GM21825 (cell line): ENCODE measurements around the gene CPT1C.

Experiments
- ATAC-seq: cut with Tn5 transposase; IDR thresholded peaks from one replicate; pipeline ENCODE4 v1.9.1; 2021; ENCODE audit warnings: mild to moderate bottlenecking, moderate library complexity; ENCODE audit not compliant: unreplicated experiment

The CPT1C gene

DNA sequence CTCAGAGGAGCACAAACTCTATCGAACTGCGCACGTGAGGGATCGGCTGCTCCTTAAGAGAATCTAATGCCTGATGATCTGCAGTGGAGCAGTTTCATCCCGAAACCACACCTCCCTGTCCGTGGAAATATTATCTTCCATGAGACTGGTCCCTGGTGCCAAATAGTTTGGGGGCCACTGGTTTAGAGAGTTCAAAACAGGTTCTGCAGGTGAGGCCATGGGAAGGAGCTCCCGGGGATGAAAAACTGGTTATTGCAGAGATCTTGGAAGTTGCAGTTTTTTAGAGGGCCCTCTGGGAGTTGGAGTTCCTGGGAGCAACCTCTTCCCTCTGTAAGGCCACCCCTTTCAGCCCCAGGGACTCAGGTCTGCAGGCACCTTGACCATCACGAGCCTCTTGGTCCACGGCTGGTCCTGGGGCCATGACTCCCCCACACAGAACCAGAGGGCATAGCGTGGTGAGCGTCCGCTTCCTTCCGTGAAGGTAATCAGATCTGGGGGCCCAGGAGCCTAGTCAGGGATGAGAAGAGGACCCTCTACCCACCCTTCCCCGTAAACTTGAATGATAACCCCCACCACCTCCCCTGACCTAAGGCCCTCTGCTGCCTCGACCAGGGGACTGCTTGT is 30.5 kb upstream of the CPT1C start:
- ATAC-seq, result no peak

DNA sequence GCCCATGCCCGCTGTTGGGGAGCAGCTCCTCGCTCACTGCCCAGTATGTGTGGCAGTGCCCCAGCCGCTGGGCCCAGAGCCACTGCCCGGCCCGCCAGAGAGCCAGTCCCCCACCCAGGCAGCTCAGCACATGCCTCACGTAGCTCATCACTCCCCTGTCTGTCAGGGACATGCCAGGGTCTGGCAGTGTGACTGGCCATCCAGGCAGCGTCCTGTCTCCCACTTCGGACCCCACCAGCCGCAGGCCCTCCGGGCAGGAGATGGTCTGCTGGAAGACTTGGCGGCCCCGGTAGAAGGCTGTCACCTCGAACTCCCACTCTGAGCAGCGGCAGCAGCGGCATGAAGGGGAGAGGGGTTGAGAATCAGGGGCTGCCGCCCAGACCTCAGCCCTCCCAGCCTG is 28.9 kb upstream of the CPT1C start:
- no peak for ATAC-seq

DNA sequence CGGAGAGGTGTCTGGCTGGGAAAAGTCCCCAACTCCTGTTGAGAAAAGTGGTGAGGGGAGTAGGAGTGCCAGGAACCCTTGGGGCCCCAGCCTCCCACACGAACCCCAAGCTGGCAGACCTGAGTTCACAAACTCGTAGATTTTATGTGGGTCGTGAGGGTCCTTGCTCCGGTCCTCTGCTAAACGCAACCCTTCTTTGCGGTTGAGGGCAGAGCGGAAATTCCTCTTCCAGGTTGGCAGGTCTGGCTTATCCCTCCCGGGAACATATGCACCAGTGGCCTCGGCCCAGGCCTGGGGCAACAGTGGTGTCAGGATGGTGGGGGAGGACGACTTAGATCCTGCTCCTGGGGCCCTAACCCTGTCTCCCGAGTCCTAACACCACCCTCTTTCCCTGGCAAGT is 27.7 kb upstream of the CPT1C start:
- ATAC-seq, result no peak

DNA sequence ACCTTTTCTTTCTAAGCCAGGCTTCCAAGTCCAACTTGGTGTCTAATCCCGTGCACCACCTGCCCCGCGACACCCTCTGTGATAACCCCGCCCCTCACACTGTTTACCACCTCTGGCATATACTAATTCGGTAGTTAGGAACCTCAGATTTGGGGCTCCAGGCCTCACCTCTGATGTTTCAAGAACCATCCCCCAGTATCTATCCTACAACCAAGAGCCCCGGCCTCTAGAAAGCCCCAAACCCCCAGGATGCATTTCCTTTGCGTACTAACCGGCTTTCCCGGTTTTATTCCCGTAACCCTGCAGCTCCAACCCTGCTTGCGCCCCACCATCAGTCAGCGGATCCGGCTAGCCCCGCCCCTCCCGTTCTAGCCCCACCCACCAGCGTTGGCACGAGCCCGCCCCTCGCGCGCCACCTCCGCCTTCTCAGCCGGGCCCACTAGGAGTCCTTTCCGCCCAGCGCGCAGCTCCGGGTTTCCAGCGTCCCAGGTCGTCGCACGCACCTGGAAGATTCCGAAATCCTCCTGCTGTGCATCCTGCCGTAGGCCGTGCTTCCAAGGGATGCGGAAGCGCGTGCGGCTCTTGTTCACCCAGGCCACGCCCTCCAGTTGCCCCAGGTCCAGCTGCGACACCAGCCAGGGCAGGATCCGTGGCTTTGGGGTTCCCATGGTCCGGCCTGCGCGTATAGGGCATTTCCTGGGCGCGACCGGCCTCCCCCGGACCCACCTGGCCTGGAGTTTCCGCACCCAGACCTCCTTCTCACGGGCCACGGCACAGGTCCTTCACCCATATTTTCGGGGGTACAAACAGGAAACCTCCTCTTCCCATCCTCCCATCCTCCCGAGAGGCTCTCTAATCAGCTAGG is 26.5 kb upstream of the CPT1C start:
- ATAC-seq, result peak; percentile 32

DNA sequence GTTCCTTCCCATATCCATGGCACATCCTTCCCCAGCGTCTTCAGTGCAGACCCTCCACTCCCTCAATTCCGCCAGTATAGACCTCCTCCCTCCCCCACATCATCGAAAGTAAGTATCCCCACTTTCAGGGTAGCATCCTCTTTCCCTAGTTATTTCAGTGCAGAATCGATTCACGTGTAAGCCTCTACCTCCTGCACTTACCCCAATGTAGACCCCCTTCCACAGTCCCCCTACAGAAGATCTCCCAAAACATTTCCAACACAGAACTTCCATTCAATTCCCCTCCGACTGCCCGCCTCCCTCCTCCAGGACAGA is 25.9 kb upstream of the CPT1C start:
- ATAC-seq, result no peak

DNA sequence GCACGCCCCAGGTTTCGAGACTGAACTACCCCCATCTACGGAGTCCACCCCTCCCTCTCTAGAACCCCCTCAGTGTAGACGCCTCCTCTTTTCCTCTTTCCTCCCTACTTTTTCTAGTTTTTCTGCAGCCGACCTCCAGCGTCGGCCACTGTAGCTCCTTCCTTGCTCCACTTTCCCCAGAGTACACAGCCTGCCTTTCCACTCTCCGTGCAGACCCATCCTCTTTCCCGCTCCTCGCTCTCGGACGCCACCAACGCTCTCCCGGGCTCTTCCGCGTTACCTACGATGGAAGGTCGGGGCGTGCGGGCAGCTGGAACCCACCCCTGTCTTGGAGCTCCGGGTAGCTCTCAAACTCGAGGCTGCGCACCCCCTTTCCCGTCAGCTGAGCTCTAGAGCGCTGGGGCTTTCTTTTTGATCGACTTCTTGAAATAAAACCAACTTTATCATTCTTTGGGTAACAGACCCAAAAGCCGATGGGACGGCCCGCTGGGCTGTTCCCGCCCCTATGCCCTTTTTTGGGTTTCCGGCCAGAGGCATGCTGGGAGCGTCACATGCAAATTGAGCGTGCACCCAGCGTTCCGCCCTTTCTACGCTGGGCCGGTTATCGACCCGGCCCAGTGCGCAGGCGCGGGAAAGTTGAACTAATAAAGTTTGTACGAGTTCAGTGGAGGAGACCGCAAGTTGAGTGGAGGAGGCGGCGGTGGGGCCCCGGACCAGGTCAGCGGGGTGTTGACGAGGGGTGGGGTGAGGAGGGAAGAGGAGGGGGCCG is 25.4 kb upstream of the CPT1C start, which contains the start of the genes BCL2L12 and IRF3:
TSS of gene BCL2L12 (plus strand) at position 583 of the 769 bp plus-strand sequence. CDS start 760 bp downstream, outside the sequence.
TSS of gene IRF3 (minus strand) at position 507 of the 769 bp plus-strand sequence. CDS start 1,019 bp downstream, outside the sequence.
- peak; percentile 74 for ATAC-seq

DNA sequence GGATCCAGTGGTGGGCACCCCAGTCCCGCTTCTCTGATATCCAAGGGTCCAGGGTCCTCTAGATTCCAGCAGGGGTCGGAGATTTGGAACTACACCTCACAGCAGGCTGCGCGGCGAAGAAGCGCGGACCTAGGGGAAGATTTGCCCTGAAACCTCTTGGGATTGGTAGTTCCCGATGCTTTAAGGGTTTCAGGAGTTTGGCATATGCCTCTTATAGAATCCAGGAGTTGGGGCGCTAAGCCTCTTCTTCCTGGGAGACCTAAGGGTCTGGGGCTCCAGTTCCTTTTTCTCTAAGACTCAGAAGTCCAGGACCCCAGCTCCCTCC is 24.8 kb upstream of the CPT1C start:
- ATAC-seq, result no peak

DNA sequence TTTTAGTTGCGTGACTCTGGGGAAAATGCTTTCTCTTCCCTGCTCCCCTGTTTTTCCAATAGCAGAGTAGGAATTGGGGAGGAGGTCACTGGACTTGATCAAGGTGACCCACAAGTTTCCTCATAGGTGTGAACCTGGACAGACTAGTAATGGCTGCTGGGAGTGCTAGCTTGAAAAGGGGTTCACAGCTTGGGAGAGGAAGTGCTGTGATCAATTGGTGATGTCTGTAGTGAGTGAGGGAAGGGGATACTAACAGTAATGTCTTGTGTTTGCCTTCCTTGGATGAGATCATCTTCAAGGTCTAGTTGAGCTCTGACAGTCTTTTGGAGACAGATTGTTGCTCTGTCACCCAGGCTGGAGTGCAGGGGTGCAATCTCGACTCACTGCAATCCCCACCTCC is 23.4 kb upstream of the CPT1C start:
- no peak for ATAC-seq

DNA sequence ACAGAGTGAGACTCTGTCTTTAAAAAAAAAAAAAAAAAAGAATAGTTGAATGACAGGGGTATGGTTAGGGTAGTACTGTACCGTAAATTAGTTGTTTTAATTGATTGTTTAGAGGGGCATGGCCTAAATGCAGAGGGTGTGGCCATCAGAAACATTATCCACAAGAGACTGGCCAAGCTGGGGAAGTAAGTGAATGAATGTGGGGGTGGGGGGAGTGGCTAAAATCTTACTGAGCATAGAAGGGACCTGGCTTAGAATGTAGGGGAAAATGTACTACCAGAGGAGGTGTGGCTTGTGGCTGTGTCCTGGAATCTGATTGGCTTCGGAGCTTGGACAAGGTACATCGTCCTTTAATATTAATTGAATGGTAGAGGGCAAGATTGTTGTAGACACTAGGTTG is 21.4 kb upstream of the CPT1C start:
- ATAC-seq, result no peak

DNA sequence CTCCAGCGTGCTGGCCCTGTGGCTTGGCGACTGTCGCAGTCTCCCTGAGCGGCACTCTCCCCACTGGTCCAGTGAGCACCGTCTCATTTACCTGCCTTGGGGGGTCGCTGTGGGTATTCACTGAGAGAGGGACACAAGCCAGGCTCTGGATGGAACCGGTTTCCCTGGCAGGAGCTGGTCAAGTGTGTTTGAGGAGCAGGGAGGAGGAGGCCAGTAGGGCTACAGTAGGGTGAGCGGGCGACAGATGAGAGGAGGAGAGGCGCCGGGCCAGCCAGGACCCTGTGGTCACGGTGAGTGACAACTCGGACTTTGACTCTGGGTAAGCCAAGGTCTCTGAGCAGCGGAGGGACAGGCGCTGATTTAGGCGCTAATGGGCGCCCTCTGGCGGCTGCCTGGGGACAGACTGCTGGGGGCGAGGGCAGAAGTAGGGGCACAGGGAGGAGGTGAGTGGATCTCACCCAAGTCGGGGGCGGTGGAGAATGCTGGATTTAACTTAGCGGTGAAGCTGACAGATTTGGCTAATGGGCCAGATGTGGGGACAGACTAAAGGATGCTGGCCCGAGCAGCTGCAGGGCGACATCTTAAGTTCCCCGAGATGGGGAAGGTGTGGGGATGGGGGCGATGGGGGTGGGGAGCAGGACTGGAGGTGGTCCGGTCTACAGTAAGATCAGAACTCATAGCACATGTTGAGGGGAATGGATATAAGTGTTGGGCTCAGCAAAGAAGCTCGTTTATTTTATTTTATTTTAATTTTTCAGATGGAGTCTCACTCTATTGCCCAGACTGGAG is 18.6 kb upstream of the CPT1C start:
- ATAC-seq, result no peak

DNA sequence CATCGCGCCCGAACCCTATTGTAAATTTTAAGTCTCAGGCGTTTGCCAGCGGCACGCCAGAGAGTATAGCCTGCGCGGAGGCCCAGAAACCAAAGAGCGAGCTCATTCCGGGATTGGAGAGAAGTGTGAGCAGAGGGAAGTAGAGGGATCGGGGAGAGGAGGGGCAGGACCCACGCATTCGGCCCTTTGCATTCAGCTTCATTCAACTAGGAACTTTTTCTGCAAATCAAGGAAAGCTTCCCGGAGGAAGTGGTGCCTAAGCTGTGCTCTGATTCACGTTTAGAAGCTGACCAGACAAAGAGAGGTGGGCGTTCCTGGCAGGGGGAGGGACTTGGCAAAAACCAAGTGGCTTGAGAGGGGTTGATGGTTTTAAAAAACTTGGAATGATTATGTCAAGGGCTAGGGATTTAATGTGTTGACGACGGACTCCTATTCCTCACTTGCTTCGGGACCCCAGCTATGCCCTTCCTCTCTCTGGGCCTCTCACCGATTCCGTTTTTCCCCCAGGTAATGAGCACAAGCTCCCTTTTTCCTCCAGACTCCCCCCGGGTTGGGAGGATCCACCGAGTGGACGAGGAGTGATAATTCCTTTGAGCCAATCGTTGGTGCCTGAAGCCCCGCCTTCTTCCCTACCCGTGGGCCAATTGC is 14.7 kb upstream of the CPT1C start:
- ATAC-seq, result peak; percentile 19

DNA sequence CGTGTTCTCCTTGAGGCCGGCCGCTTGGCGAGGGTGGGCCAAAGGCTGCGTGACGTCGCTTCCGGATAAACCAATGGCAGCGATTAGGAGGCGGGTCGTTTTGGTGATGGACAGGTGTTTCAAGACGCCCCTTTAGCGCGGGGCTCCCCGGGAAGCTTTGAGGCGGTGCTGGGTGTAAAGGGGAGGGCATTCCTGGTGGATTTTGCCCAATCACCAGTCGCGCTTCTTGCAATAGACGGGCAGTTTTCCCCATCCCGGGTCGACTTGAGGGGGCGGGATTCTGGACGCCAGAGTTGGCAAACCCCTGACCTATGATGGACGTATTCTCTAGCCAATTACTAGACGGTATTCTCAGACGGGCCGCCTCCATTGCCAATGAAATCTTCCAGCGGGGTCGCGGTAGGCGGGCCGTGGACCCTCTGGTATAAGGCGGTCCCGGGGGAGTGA is 14.1 kb upstream of the CPT1C start:
- ATAC-seq, result peak; percentile 58

DNA sequence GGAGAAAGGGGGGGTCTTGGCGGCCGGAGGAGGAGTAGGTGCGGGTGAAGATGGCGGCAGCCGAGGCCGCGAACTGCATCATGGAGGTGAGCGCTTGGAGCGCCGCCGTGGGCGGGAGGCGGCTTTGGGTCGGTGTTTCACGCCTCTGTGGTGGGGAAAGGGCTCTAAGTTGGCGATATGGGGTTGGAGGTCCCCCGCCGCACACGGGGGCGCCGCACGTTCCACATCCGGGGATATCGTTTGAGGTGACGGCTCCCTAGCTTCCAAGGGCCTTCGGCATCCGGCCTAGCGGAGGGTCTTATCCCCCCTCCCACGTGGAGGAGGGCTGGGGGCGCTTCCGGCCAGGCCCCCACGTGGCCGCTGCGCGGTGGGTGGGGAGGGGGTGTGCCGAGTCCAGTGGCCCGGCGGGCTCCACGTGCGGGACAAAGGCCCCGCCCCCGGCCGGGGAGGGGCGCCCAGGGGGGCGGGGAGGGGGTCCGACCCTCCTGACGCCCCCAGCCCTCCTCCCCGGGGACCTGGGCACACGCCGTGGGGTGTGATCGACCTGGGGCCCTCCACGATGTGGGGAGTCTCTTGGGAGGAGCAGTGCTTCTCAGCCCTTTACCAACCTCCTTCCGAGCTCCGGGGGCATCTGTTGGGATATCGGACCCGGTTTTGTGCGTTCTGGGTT is 13.6 kb upstream of the CPT1C start, which contains the start of gene PRMT1:
TSS of gene PRMT1 (plus strand) at position 41 of the 670 bp plus-strand sequence. CDS start at position 51, 10 bp downstream.
- ATAC-seq, result no peak

DNA sequence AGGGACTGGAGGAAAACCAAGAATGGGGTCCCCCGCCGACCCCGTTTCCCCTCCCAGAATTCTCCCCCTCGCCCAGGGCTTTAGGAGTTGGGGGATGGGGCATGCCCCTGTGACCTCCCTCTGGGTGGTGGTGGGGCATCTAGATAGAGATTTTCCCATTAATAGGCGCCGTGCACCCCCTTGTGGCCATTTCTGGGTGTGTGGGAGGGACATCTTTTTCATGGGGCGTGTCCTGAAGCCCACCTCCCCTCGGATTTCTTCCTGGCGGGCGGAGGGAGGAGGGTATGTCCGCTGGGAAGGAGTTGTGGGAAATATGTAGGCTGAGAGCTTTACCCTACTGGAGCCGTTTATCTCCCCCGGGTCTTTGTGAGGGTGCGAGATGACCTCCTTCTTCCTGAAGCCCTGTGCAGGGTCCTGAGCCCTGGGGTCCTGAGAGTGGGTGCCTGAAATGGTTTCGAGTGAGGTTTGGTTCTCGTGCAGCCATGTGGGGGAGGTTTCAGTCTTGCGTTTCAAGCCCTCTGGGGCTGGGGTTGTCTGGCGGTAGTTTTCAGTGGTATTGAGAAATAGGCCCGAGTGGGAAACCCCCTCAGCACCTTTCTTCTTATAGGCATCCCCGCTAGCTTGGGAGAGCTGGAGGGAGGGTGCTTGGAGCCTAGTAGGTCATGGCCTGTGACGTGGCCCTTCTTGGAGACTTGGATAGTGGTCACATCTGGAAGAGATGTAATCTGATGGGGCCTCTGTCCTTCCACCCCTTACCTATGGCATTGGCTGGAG is 12.8 kb upstream of the CPT1C start:
- peak; percentile 21 for ATAC-seq

DNA sequence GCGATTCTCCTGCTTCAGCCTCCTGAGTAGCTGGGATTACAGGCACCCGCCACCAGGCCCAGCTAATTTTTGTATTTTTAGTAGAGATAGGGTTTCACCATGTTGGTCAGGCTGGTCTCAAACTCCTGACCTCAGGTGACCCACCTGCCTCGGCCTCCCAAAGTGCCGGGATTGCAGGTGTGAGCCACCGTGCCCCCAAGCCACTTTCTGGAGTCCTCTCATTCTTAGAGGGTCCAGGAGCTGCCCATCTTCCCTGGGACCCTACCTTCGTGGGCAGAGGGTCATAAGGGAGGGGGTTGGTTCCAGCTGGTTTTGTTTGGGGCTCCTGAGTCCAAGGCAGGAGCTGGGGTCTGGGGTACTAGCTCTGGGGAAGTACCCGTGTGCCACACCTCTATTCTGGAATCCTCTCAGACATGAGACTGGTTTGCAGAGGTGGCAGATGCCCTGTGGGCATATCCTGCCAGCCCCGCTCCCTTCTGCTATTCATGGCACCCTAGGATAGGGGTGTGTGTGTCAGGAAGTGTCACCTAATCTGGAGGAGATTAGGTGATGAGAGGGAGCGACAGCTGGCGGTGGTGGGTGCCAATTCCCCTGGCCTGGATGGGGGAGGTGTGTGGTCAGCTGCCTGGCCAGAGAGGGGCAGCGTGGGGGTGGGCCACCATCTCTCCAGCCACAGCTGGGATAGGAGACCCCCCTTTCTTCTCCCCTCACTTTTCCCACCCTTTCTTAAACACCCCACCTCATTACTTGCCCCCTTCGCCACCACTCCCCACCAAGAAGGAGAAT is 11.7 kb upstream of the CPT1C start:
- ATAC-seq, result no peak

DNA sequence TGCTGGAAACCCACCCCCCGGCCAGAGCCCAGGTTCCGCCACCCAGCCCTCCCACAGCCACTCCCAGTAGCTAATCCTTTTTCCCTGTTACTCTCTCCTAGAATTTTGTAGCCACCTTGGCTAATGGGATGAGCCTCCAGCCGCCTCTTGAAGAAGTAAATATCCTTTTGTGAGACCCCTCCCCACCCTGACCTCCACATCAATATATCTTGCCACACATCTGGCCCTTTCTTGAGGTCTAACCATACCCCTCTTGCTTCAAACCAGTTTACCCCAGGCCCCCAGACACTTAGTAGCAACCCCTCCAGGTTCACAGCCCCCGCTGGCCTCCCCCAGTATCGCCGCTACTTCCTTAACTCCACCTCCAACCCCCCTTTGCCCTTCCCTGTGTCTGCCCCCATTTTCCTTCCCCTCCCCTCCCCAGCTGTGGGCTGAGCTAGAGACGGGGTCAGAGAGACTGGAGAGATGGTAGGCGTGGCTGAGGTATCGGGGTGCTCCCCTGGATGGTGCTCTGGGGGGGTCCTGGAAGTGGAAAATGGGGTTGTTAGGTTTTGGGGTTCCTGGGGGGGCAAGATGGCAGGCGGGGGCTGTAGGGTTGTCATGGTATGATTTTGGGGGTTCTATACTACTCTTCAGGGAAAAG is 11.0 kb upstream of the CPT1C start:
- no peak for ATAC-seq

DNA sequence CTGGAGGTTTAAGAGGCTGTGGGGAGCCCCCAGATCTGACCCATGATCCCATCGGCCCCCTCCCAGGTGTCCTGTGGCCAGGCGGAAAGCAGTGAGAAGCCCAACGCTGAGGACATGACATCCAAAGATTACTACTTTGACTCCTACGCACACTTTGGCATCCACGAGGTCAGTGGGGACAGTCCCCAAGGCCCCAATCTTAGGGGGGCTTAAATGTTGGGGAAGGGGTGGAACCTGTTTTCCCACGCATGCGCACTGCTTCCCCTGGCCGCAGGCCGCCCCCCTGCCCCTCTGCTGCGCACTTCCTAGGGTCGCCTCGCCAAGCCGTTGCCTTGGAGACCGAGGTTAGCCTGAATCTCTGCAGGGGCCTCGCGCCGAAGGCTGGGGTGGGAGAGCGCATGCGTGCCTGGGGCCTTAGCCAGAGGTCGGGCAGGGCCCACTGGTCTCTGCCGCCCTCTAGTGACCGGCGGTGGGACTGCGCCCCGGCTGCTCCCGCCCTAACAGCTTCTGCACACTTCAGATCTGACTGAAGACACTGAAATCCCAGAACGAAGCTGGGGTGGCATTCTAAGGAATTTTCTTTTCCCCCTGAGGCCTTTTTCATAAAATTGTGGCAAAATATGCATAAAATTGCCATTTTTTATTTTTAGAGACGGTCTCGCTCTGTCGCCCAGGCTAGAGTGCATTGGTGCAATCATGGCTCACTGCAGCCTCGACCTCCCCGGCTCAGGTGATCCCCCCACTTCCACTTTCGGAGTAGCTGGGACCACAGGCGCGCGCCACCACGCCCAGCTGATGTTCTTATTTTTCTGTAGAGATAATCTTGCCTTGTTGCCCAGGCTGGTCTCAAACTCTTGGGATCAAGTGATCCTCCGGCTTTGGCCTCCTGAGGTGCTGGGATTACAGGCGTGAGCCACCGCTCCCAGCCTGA is 10.2 kb upstream of the CPT1C start:
- no peak for ATAC-seq
